Fibroblast of skin of left quadriceps (primary cell): ENCODE results near the gene DNASE1L1.
A peak's percentile ranks its signal among the peaks of the same experiment; 100 is the strongest.

Experiments used
- DNase-seq, 2 experiments: peaks; one replicate each; pipeline ENCODE4 v3.0.0-alpha.2; 2013; ENCODE audit warnings: low read depth in 2 of 2

DNASE1L1 gene, protein sequence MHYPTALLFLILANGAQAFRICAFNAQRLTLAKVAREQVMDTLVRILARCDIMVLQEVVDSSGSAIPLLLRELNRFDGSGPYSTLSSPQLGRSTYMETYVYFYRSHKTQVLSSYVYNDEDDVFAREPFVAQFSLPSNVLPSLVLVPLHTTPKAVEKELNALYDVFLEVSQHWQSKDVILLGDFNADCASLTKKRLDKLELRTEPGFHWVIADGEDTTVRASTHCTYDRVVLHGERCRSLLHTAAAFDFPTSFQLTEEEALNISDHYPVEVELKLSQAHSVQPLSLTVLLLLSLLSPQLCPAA

DNA sequence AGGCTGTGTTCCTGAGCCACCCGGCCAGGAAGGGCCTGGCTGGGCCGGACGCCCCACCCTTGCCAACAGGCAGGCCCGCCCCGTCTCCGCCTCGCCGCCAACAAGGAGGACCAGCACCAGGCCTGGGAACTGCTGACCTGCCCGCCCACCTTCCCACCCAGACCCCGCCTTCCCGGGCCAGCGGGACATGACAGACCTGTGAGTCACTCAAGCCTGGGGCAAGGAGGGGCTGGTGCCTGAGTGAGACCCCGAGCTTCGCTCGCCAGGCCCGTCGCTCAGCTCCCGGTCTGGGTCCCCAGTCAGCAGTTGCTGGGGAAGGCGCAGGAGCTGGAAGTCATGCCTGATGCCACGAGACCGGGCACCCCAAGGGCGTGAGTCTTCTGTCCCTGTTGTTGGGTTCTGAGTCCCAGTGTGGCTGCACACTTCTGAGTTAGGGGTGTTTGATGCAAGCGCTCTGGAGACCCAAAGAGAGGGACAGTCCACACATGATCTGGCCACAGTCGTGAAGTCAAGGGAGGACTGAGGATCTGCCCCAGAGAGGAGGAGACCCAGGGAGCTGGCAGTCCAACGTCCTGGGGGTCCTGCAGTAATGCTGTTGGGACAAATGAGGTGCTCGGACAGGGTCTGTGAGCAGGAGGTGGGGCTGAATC is at the start of gene DNASE1L1:
Gene DNASE1L1, minus strand, starts transcription at position 33 of the 650 bp plus-strand sequence. CDS start 3,686 bp downstream, outside the sequence.
- DNase-seq, result no peak

DNA sequence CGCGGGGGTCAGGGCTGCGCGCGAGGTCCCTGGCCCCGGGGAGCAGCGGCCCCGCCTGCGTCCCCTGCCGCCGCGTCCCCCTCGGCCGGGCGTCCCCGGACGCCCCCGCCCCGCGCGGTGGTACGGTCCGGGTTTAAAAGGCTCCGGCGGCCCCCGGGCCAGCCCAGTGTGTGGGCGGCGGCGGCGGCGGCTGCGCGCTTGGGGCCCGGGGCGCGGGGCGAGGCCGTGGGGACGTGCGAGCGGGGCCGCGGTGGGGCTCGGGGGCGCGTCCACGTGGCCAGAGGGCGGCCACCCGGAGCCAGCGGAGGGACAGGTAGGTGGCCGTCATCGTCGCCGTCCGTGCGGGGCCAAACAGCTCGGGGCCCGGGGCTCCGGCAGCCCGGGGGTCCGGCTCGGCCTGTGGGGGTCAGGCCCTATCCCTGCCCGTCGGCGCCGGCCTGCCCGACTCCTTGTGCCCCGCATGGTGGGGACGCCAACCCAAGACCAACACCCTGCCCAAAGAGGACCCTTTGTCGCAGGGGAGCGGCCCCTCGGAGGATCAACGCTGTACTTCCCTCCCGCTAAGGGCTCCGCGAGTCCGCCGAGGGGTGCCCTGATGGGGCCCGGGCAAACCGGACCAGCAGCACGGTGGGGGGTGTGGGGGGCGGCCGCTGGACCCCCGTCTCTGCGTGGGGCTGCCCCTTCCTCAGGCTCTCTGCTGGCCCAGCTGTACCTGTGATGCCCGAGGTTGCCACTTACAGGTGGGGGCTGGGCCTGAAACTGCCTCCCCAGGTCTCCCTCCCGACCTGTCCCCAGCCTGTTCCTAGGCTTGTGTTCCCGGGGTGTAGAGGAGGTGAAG is 49.3 kb upstream of the DNASE1L1 start, which contains the start of gene PLXNA3:
Gene PLXNA3, plus strand, starts transcription at position 166 of the 838 bp plus-strand sequence. CDS start 1,903 bp downstream, outside the sequence.
- DNase-seq, result peak in 1 of 2 experiments; percentile 24

DNA sequence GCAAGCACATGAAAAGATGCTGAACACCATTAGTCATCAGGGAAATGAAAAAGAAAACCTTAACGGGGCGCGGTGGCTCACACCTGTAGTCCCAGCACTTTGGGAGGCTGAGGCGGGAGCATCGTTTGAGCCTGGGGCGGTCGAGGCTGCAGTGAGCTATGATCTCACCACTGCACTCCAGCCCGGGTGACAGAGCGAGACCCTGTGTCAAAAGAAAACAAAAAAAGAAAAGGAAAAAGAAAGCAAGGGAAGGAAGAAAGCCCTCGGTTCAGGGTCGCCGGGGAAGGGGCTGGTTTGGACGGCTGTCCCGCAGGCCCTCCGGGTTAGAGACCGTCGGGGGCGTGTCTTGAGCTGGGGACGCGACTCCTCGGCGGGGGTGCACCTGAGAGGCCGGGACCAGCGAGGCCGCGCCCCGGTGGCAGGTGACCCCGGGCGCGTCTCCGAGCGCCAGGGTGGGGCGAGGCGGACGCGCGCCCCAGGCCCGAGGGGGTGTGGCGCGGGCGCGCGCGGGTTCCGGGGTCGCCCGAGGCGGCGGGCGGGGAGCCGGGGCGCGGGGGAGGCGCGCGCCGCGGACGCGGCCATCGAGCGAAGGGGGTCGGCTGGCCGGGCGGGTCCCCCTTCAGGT is 48.5 kb upstream of the DNASE1L1 start:
- DNase-seq, result no peak

DNA sequence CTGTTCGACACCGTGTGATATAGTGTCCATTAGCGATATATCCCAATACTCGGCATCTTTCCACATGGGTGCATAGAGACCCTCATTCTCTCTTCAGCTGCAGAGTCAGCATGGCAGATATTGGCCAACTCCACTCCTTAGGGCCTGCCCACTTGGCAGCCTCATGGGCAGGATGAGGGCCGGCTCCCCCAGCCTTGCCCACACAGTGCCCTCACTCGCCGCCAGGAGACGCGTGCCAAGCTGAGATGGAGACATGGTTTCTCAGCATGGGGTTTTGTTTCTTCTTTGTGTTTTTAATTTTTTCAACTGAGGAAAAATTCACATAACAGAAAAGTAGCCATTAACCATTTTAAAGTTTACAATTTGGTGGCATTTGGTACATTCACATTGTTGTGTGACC is 43.8 kb upstream of the DNASE1L1 start:
- no peak for DNase-seq

DNA sequence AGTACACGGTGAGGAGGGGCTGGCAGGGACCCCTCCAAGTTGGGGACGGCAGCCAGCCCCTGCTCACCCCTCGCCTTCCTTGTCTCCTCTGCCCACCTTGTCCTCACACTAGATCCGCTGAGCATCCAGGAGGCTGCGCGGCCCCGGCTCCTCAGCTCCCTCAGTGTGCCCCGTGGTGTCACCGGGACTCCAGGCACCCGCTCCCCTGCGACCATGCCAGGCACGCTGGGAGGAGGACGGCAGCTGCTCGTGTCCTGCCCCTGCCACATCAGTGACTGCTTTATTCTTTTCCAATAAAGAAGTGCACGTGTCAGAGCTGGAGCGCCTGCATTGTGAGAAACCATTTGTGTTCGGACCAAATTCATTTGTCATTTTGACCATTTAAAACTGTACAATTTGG is 41.3 kb upstream of the DNASE1L1 start:
- DNase-seq, result no peak

DNA sequence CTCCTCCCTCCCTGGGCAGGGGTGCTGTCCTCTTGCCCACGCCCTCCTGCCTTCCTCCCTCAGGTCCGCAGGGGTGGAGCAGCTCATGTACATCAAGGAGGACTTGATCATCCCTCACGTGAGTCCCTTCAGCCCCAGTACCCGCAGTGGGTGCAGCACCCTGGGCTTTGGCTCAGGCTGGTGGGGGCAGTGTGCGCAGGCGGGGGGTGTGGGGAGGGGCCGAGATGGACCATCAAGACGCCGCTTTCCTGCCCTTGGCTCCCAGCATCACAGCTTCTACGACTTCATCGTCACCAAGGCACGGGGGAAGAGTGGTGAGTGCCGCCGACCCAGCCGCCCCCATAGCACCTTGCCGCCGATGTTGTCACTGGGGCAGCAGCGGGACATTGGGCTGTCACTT is 40.6 kb upstream of the DNASE1L1 start:
- DNase-seq, result no peak

DNA sequence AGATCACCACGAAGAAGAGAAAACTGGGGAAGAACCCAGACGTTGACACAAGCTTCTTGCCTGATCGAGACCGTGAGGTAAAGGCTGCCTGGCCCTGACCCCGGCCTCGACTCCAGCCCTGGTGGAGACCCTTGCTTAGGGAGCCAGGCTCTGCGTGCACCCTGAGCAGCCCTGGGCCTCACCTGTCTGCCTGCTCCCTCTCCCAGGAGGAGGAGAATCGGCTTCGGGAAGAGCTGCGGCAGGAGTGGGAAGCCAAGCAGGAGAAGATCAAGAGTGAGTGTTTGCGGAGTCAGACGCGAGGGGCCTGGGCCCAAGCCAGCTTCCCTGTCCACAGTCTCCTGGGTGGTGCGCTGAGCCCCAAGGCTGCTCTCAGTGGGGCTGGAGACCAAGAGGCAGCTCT is 39.4 kb upstream of the DNASE1L1 start:
- DNase-seq, result no peak

DNA sequence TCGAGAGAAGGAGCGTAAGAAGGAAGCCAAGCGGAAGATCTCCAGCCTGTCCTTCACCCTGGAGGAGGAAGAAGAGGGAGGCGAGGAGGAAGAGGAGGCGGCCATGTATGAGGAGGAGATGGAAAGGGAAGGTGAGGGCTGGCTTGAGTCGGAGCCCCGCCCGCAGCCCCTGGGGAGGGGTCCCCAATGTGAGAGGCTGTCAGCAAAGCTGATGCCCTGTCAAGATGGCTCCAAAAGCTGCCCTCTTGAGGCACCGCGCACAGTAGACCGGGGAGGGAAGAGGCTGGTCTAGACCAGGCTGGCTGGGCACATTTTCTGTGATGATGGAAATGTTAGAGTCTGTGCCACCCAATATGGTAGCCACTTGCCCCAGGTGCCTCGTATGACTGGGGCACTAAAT is 37.4 kb upstream of the DNASE1L1 start:
- DNase-seq, result no peak

DNA sequence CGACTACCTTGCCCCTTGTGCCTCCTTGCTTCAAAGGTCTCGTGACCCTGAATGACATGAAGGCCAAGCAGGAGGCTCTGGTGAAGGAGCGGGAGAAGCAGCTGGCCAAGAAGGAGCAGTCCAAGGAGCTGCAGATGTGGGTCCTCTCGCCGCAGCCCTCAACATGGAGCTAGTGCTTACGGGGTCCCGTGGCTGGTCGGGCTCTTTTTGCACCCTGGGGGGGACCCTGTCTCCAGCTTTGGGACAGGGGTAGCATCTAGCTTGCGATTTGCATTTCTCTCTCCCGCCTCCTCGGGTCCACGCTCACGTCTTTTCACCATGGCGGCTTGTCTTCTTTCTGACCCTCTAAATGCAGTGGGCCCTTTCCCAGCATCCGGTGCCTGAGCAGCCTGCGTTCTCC is 36.7 kb upstream of the DNASE1L1 start:
- no peak for DNase-seq

DNA sequence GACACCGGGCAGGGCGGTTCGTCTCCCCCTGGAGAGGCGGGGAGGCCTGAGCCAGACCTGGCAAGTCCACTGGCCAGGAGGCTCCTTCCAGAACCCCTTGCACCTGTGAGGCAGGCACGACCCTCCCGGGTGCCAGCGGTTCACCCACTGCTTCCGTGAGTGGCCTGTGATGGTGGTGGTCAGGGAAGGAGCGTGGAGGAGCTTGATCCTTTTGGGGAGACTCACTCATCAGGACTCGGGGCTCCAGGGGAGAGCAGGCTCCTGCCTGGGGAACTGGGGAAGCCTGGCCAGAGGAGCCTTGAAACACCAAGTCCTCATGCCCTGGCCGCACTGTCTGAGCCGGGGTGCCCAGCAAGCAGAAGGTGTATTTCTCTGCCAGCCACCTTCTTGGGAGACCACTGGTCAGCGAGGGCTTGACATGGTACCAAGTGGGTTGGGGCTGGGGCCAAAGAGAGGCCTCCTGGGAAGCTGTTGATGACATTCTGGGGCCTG is 35.7 kb upstream of the DNASE1L1 start:
- DNase-seq, result no peak

DNA sequence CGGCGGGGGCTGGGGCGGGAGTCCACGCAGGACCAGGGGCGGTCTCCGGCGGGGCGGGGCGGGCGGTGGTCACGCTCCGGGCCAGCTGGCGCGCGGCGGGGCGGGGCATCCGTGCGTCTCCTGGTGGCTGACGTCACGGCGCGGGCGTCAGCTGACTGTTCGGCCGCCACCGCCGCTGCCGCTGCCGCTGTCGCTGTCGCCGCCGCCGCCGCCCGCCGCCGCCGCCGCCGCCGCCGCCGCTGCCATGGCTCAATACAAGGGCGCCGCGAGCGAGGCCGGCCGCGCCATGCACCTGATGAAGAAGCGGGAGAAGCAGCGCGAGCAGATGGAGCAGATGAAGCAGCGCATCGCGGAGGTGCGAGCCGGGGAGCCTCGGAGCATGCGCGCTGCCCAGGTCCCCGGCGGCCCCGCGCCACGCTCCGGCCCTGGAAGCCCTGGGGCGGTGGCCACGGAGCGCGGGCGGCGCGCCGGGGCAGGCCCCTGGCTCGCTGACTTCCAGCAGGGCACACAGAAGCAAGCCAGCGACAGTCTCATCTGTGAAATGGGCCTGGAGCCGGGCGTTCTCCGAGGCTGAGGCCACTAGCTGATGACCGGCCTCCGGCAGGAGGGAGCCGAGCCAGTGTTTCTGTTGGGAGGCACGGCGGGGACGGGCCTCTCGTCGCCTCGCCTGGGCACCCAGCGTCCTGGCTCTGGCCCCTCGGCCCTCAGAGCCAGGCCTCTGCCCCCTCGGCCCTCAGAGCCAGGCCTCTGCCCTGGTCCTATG is 35.1 kb upstream of the DNASE1L1 start, which contains the start of gene FAM50A:
Gene FAM50A, plus strand, starts transcription at position 150 of the 763 bp plus-strand sequence. Its CDS starts 95 bp downstream, at position 245.
- DNase-seq, result no peak

DNA sequence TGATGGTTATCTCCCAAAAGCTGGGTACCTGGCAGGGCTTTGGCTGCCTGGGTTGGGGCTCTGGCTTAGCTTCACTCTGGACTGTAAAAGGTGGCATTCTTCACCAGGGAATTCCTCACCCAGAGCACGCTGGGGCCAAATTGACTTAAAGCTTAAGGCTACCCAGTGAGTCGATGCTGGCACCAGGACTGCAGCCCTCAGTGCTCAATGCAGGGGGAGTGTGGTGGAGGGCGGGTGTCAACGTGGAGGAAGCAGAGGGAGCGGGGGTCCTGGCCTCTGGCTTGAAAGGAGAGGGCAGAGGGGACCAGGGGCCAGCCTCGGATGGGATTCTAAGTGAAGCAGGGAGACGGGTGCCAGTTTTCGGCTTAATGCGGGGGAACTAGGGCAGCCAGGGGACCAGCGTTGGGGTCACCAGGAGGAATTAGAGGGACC is 34.4 kb upstream of the DNASE1L1 start:
- DNase-seq, result no peak

DNA sequence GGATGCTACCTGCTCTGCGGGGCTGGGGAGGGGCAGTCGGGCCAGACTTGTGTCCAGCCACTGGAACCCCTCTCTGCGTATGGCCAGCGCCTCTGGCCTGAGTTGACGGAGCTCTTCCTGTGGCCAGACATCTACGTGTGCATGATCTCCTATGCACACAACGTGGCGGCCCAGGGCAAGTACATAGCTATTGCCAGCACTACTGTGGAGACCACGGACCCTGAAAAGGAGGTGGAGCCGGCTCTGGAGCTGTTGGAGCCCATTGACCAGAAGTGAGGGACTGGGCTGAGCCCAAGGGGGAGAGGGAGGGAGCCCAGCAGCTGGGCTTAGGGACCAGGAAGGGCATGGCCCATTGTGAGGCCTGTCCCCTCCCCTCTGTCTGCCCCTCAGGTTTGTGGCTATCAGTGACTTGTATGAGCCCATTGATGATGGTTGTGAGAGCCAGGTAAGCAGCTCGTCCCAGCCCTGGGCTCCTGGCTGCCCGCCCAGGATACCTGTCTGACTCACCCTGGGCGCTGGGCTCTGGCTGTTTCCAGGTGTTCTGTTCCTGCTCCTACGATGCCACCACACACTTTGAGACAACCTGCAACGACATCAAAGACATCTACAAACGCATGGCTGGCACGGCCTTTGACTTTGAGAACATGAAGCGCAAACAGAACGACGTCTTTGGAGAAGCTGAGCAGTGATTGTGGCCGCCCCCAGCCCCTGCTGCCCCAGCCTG is 33.1 kb upstream of the DNASE1L1 start:
- DNase-seq, result no peak

DNA sequence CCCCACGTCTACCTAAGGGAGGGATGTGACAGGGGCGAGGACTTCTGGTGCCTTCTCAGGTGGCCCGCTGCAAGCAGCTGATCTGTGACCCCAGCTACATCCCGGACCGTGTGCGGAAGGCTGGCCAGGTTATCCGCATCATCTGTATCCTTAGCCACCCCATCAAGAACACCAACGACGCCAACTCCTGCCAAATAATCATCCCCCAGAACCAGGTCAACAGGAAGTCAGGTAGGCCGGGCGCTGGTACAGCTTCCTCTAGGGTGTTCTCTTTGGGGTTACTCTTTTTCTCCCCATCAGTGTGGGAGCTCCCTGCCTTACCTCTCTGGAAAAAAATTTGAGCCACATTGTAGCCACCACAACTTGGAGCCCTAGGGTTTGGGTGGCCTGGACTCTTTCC is 32.5 kb upstream of the DNASE1L1 start:
- DNase-seq, result no peak

DNA sequence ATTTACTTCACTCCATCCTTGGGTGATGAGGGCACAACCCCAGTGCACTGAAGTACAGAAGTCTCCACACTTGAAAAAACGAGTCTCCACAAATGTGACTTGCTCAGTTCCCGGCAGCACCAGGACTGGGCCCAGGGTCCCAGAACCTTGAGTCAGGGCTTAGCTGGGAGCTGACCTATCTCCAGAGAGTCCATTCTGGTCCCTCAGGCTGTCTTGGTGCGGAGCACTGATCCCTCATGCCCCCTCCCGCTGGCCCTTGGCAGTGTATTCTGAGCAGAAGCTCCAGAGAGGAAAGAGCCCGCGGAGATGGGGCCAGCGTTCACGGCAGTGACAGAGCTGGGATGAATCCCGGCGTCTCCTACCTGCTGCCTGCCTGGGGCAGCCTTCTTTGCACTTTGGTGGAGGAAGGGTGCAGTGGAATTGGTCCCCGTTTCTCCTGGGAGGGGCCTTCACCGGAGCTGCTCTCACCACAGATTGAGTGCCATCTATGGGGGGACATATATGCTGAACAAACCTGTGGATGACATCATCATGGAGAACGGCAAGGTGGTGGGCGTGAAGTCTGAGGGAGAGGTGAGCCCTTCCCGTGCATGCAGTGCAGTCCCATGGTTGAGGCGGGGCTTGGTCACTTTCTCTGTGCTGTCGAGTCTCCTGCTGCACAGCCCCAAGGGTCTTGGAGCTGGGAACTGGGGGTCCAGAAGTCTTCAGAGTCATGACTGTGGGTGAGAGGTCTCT is 31.7 kb upstream of the DNASE1L1 start:
- DNase-seq, result no peak

DNA sequence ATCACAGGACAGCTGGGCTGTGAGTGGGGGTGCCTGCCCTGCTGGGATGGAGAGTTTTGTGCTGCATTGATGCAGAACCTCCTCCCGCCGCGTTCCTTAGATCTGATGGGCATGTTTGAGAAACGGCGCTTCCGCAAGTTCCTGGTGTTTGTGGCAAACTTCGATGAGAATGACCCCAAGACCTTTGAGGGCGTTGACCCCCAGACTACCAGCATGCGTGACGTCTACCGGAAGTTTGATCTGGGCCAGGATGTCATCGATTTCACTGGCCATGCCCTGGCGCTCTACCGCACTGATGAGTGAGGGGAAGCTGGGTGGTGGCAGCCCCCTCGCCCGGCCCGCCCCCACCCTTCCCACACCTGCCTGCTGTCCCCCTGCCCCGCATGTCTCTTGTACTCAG is 30.8 kb upstream of the DNASE1L1 start:
- no peak for DNase-seq

DNA sequence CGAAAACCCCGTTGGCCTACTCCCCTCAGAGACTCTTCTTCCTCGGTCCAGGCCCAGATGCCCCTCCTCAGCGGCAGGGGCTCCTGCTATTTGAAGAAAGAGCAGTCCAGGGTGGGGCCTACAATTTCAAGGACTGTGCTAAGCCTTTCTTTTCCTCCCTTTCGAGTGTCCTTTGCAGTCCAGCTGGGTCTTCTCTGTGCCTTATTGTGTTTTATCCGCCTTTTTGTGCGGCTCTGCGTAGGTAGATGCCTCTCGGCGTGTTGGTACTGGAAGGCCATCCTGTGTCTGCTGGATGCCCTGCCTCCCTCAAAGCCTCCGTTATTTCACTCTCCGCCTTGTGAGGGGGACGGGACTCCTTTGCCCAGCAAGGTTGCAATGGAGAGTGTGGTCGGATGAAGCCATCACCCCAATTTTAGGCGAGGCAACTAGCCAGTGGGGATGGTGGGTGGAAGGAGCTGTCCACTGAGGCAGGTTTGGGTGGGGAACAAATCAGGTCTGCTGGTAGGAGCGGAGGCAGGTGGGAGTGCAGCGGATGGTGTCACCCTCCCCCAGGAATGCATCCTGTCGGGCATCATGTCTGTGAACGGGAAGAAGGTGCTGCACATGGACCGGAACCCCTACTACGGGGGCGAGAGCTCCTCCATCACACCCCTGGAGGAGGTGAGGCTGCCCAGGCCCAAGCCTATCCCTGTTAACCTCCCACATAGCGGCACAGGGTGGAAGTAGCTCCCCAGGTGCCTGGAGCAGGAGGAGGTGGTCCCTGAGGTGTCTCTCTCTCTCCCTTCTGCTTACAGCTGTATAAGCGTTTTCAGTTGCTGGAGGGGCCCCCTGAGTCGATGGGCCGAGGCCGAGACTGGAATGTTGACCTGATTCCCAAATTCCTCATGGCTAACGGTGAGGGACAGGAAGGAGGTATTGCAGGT is 29.2 kb upstream of the DNASE1L1 start:
- DNase-seq, result no peak

DNA sequence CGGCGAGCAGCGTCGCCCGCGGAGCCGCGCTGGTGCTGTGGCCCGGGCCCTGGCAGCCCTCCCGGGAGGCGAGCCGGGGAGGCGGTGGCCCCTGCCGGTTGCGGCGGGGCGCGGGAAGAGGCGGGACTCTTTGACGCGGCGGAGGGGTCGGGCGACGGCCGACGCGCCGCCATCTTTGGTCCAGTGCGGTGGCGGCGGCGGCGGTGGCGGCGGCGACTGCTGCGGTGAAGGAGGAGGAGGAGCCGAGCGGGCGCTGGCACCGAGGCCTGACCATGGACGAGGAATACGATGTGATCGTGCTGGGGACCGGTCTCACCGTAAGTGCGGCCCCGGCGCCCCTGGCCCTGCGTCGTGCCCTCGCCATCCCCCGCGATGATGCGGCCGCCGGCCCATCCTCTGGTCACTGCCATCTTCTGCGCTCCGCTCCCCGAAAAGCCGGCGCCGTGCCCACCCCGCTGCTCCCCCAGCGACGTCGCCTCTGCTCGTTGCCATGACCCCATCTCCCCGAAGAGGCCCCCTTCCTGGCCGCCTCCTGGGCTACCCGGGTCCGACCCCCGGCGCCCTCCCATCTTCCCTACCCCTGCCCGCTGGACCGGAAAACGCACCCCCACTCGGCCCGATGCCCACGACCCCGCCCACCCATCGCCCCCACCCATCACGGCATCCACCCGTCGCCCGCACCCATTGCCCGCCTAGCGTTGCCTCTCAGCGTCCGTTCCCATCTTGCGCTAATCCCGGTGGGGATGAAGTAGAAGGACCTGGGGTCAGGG is 28.1 kb upstream of the DNASE1L1 start, which contains the start of gene GDI1:
Gene GDI1, plus strand, starts transcription at position 172 of the 770 bp plus-strand sequence. Its CDS starts 101 bp downstream, at position 273.
- DNase-seq, result peak; percentile 29 to 33
